Thyroid gland (tissue), 4 donors: ENCODE results near the gene DNAAF2. TPM values are rescaled to one million over a fixed set of nuclear protein-coding genes. Genes with fewer than 3 reads are reported as not detected.
"Not testable (repeated sequence)": the region's sequence is repeated elsewhere in the genome, so short reads cannot be mapped to it uniquely, and the experiment has no call there.

Source experiments
- DNase-seq, 2 donors: peaks; one replicate each; pipeline ENCODE4 v3.0.0-alpha.2; 2019
- H3K27ac ChIP-seq, 3 donors: fragments of 200-600 bp; sonication (generic); 1 replicate in 2 of 3; 2 replicates in 1 of 3; pipeline ENCODE4 v1.5.1; 2016 to 2019; ENCODE audit warnings: mild to moderate bottlenecking in 1 of 3, moderate library complexity in 1 of 3
- H3K27me3 ChIP-seq: fragments of 200-600 bp; sonication (generic); one replicate; pipeline ENCODE4 v1.5.1; 2019
- H3K36me3 ChIP-seq, 2 donors: fragments of 200-600 bp; sonication (generic); one replicate each; pipeline ENCODE4 v1.5.1; 2016 to 2019
- H3K4me1 ChIP-seq, 2 donors: fragments of 200-600 bp; sonication (generic); one replicate each; pipeline ENCODE4 v1.5.1; 2017 to 2019
- H3K4me3 ChIP-seq, 3 donors: fragments of 200-600 bp; sonication (generic); replicated peaks in 1 of 3; 1 replicate in 2 of 3; 2 replicates in 1 of 3; pipeline ENCODE4 v1.5.1; 2016; ENCODE audit warnings: mild to moderate bottlenecking in 1 of 3
- H3K9me3 ChIP-seq: fragments of 200-600 bp; sonication (generic); one replicate; pipeline ENCODE4 v1.5.1; 2017
- POLR2A ChIP-seq, 2 donors: fragments of 450-650 bp; IDR thresholded peaks; one replicate each; pipeline ENCODE4 v1.6.1; 2017; ENCODE audit warnings: antibody characterized with exemption in 2 of 2, mild to moderate bottlenecking in 2 of 2, moderate library complexity in 1 of 2
- WGBS, 2 donors: methylation state at CpG; one replicate each; pipeline ENCODE4 v1.1.5; 2017; 5-methylcytosine and 5-hydroxymethylcytosine counted together
- intact Hi-C: fragments of 100-400 bp; cut with DNase I; formaldehyde crosslinking; loops from one replicate; pipeline ENCODE4 v1.15.1; 2023
- total RNA-seq, 4 donors: library from RNA; depleted of rRNA; stranded (reverse); fragments of >200 nt; gene quantifications; one replicate each; pipeline ENCODE4 v1.2.3, GENCODE V29; 2016
- TF ChIP-seq, protein P1 (sequence below), 6 experiments: fragments of 200-600 bp in 3 of 6; fragments of 450-650 bp in 3 of 6; sonication (generic) in 3 of 6; IDR thresholded peaks; one replicate each; pipeline ENCODE4 v1.5.1; 2016 to 2019; ENCODE audit warnings: antibody characterized with exemption in 6 of 6, mild to moderate bottlenecking in 2 of 6, inconsistent platforms in 1 of 6, moderate library complexity in 1 of 6

Gene DNAAF2
- total RNA-seq, 4 donors from 2014 or later: 5.6 to 15.3 (median 11.5) TPM

DNA sequence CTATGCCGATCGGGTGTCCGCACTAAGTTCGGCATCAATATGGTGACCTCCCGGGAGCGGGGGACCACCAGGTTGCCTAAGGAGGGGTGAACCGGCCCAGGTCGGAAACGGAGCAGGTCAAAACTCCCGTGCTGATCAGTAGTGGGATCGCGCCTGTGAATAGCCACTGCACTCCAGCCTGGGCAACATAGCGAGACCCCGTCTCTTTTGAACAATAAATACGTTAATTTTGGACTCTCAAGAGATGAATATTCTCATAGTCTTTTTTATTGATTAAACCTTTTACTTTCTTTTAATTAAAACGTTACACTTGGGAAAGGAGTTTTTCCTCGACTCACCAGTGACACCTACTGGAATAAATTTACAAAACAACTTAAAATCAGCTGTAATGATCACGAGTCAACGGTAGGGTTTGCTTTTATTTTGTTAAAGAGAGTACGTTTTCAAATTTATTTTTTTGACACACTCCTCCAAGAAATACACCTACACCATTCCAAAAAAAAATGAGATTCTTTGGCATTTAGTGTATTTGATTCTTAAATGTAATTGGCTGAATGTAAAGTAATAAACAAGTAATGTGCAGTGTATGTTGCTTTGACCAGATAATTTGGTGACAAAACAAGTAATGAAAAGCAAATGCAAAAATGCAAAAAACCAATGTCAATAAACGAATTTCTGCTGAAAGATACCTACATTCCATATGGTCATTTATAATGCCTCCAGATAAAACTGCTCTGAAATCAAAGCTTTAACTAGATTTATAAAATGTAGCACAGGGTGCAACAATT is 48.2 kb downstream of the DNAAF2 start:
- no peak for TF ChIP-seq POLR2A (IDR thresholded peaks at IDR 0.05)
- TF ChIP-seq, protein P1, sequence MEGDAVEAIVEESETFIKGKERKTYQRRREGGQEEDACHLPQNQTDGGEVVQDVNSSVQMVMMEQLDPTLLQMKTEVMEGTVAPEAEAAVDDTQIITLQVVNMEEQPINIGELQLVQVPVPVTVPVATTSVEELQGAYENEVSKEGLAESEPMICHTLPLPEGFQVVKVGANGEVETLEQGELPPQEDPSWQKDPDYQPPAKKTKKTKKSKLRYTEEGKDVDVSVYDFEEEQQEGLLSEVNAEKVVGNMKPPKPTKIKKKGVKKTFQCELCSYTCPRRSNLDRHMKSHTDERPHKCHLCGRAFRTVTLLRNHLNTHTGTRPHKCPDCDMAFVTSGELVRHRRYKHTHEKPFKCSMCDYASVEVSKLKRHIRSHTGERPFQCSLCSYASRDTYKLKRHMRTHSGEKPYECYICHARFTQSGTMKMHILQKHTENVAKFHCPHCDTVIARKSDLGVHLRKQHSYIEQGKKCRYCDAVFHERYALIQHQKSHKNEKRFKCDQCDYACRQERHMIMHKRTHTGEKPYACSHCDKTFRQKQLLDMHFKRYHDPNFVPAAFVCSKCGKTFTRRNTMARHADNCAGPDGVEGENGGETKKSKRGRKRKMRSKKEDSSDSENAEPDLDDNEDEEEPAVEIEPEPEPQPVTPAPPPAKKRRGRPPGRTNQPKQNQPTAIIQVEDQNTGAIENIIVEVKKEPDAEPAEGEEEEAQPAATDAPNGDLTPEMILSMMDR (IDR thresholded peaks at IDR 0.05): peak; percentile 73 to 99 (median 80)
- H3K27ac ChIP-seq: peak overlapping the region; percentile 71 to 94 (median 73)
- peak overlapping the region in 2 of 3 donors; percentile 11 to 76 for H3K4me3 ChIP-seq
- H3K9me3 ChIP-seq: no peaks in the 10 kb centered on the region
- peak; percentile 22 to 26 for DNase-seq
- H3K36me3 ChIP-seq: peaks cover 8 to 17% of the 10 kb centered on the region in 2 donors
- intact Hi-C loops: no loop called here
- H3K27me3 ChIP-seq: no peaks in the 10 kb centered on the region
- WGBS, 2 donors: 4% methylated on average over 12 to 15 of the region's 21 CpGs
- peaks cover 13 to 15% of the 10 kb centered on the region in 2 donors for H3K4me1 ChIP-seq

DNA sequence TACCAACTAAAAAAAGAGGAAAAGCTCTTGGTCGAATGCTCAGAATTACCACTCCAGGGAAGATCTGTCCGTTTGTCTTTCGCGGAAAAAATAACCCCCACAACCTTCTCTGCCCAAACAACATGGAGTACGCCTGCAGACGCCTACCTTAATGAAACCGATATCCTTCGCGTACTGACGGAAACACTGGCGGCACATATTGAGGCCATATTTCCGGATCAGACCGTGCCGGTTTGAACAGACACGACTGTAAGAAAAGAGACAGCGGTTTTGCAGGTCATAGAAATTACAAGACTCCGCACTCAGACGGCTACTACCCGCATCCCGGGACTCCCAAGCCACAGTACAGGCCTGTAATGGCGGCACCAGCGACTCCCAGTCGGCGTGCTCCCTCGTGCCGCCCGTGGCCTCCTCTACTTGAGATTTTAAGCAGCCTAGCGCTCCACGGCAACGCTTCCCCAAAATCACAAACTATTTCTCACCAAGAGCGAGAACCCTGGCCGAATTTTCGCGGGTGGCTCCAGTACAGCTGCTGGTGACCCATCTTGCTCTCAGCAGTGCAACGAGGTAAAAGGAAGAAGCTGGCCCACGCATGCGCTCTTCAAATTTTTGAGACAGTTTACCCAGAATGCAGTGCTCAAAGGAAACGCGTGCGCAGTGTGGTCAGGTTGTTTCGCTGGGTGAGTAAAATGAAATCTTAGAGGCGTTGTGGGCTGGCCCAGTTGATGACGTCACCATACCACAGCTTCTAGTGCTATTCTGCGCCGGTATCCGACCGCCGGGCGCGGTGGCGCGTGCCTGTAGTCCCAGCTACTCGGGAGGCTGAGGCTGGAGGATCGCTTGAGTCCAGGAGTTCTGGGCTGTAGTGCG is 49.0 kb downstream of the DNAAF2 start, which contains the start of gene RPS29:
RPS29 (minus strand) TSS at position 578 of the 870 bp plus-strand sequence; CDS start at position 544, 34 bp downstream.
- Histone ChIP-seq H3K27ac (peak within 1 kb of the TSS; percentile 71 to 94 (median 73)), H3K27me3 (no peaks in the 10 kb centered on the region), H3K4me1 (peaks cover 13 to 15% of the 10 kb centered on the region in 2 donors), H3K4me3 (peak within 1 kb of the TSS; percentile 37 to 81 (median 76)), H3K9me3 (no peaks in the 10 kb centered on the region), H3K36me3 (peaks cover 8 to 17% of the 10 kb centered on the region in 2 donors)
- DNase-seq: peak; percentile 98 to 99
- TF ChIP-seq, protein P1 (IDR thresholded peaks at IDR 0.05): peak in 1 of 6 experiments; percentile 24
- TF ChIP-seq POLR2A (IDR thresholded peaks at IDR 0.05): peak in 1 of 2 donors; percentile 95
- intact Hi-C loops: no loop called here
- 0 to 1% methylated on average over 29 to 42 of the region's 55 CpGs for WGBS, 2 donors

DNA sequence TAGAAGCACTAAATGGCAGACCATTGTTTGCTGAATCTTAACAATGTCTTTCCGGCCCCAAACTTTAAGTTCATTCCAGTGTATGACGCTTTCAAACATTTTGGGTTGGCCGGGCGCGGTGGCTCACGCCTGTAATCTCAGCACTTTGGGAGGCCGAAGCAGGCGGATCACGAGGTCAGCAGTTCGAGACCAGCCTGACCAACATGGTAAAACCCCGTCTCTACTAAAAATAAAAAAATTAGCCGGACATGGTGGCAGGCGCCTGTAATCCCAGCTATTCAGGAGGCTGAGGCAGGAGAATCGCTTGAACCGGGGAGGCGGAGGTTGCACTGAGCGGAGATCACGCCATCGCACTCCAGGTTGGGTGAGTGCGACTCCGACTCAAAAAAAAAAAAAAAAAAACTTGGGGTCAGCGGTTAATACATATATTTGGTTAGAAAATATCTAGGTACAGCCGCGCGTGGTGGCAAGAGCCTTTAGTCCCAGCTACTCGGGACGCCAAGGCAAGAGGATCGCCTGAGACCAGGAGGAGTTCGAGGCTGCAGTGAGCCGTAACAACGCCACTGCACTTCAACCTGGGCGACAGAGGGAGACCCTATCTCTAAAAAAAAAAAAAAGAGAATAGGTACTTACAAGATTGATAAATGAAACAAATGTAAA is 49.9 kb downstream of the DNAAF2 start:
- intact Hi-C loops, H3K9me3 ChIP-seq, DNase-seq, H3K27me3 ChIP-seq: not testable (repeated sequence)
- Histone ChIP-seq H3K4me3 (peak overlapping the region; percentile 37 to 81 (median 76)), H3K4me1 (peaks cover 13 to 15% of the 10 kb centered on the region in 2 donors), H3K27ac (peak overlapping the region in 1 of 3 donors; percentile 94), H3K36me3 (peaks cover 8 to 17% of the 10 kb centered on the region in 2 donors)
- WGBS, 2 donors: 14 to 17% methylated on average over 32 of the region's 32 CpGs

DNA sequence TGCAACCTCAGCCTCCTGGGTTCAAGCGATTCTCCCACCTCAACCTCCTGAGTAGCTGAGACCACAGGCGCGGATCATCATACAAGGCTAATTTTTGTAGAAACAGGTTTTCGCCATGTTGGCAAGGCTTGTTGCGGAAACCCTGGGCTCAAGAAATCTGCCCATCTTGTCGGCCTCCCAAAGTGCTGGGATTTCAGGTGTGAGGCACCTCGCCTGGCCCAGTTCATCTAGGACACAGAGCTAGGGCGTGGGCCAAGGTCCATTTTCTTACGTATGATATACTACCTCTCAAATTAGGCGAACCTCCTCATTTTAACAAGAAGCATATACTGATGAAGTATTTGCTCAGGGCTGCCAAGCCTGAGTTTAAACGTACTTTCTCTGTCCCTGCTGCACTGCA is 51.0 kb downstream of the DNAAF2 start:
- intact Hi-C loops: no loop called here
- WGBS, 2 donors: 92 to 95% methylated on average over 11 of the region's 11 CpGs

More for the DNA sequence above, 51.0 kb downstream of the DNAAF2 start:
- peaks cover 13 to 15% of the 10 kb centered on the region in 2 donors for H3K4me1 ChIP-seq
- TF ChIP-seq POLR2A (IDR thresholded peaks at IDR 0.05): no peak
- TF ChIP-seq, protein P1 (IDR thresholded peaks at IDR 0.05): no peak
- DNase-seq: no peak
- H3K9me3 ChIP-seq: no peaks in the 10 kb centered on the region
- H3K36me3 ChIP-seq: peaks cover 8 to 17% of the 10 kb centered on the region in 2 donors
- H3K4me3 ChIP-seq: no peak overlapping the region
- H3K27me3 ChIP-seq: no peaks in the 10 kb centered on the region
- H3K27ac ChIP-seq: no peak overlapping the region
